ENCODE measurements around the gene FBXW7.
A peak's percentile ranks its signal among the peaks of the same experiment; 100 is the strongest.

FBXW7 gene

DNA sequence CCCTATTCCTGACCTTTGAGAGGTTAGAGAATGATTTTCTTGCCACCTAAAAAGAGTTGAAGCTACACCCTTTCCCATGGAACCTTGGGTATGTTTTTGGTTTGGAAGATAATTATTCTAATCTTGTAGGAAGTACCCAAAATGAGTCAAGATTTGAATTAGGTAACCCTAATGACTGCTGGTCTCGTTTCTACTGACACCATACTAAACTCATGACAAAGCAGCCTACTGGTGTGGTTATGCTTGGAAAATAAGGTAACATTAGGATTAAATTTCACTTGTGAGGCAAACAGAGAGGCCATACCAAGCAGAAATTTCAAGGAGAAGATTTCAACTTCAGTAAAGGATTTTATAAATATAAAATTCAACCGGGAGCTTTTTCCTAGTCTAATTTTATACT lies 107.9 kb downstream of the FBXW7 start:
- no peak for DNase-seq (ENCODE audit: low spot score)

DNA sequence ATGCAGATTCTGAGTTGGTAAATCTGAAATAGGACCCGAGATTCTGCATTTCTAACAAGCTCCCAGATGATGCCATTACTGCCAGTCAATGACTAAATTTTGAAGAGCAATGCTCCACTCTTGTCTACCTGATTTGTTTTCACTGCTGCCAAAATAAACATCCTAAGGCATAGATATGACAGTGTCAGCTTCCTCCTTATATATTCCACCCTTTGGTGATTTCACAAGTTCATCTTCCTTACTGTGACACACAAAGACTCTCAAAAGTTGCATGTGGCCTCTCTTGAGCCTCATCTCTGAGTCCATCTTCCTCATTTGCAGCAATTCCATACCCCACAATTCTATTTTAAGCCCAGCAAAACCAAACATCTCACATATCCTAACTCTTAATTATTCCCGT lies 110.9 kb downstream of the FBXW7 start:
- no peak for DNase-seq (ENCODE audit: low spot score)

DNA sequence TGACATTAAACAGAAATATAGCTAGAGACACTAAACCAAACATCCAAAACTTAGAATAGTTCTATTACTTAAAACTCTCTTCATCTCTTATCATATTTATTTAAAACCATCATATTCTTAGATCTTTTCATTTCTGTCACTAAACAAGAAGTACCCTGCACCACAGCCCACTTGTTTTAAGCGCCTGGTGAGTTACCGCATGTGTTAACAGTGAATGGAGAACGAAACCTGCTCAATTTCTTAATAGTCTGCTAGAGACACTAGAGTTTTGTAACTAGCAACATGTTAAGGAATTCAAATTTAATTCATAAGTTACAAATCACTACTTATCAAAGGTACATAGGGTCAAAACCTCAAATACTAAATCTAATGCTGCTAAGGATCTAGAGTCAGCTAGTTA lies 111.5 kb downstream of the FBXW7 start:
- DNase-seq (ENCODE audit: low spot score): no peak

DNA sequence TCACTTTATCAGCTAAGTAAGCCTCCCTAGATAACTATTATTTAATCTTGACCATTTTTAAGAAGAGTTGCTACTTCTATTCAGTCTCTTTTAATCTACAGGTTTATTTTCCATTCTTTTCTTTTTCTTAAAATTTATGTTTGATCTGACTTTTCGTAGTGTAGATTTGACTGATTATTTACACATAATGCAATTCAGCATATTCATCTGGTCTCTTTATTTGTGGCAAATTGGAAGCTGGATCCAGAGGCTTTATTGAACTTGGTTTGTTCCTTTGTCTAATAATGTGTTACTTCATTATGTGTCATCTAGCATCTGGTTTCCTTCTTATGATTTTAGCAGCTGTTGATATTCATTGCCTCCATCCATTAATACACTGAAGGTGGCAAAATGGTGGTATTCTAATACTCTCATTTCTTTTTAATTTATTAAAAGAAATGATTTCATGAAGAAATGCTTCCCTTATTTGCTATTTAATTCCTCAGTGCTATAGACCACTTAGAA lies 113.0 kb downstream of the FBXW7 start:
- no peak for DNase-seq (ENCODE audit: low spot score)

DNA sequence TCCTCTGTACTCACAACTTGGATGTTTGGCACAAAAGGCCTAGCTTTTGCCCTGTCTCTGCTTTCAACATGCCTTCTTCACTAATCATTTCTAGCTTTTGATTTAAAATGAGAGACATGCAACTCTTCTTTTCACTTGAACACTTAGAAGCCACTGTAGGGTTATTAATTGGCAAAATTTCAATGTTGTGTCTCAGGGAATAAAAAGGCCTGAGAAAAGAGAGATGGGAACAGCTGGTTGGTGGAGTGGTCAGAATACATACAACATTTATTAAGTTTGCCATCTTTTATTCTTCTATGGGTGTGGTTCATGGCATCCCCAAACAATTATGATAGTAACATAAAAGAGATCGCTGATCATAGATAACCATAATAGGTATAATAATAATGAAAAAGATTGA lies 114.3 kb downstream of the FBXW7 start:
- DNase-seq (ENCODE audit: low spot score): no peak

DNA sequence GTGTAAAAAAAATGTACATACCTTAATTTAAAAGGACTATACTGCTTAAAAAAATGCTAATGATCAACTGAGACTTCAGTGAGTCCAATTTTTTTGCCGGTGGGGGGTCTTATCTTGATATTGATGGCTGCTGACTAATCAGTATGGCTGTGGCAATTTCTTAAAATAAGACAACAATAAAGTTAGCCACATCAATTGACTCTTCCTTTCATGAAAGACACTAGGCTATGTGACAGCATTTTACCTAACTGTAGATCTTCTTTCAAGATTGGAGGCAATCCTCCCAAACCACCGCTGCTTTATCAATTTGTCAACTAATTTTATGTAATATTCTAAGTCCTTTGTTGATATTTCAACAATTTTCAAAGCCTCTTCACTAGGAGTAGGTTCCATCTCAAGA lies 116.1 kb downstream of the FBXW7 start:
- DNase-seq (ENCODE audit: low spot score): no peak

DNA sequence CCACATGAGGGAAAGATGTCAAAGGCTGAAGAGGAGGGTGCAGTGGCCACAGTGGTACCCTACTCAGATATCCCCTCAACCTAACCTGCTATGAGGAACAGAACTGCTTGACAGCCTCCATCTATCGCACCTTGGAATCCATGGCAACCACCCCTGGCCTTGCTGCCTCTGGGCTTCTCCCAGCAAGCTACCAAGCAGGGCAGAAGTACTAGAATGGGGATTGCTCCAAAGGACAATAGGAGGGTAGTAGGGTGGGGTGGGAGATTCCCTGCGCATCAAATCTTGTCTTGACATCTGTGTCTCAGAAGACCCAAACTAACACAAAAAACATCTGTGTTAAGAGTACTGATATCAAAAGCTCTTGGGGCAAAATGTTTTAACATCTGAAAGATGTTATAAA lies 118.2 kb downstream of the FBXW7 start:
- no peak for DNase-seq (ENCODE audit: low spot score)

DNA sequence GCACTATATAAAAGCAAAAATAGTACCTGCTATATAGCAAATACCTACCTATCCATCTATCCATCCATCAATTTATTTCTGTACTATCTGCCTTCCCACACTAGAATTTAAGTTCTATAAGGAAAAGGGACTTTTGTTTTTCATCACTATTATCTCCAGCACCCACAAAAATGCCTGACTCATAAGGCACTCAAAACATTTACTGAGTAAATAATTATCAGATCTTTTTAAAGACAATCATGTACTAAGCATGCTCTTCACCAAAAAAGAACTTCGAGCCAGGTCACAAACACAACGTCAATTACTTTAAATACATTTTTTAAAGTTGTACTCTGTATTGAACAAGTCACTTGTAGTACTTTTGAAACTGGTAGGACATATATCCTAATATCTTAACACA lies 119.9 kb downstream of the FBXW7 start:
- DNase-seq (ENCODE audit: low spot score): no peak

DNA sequence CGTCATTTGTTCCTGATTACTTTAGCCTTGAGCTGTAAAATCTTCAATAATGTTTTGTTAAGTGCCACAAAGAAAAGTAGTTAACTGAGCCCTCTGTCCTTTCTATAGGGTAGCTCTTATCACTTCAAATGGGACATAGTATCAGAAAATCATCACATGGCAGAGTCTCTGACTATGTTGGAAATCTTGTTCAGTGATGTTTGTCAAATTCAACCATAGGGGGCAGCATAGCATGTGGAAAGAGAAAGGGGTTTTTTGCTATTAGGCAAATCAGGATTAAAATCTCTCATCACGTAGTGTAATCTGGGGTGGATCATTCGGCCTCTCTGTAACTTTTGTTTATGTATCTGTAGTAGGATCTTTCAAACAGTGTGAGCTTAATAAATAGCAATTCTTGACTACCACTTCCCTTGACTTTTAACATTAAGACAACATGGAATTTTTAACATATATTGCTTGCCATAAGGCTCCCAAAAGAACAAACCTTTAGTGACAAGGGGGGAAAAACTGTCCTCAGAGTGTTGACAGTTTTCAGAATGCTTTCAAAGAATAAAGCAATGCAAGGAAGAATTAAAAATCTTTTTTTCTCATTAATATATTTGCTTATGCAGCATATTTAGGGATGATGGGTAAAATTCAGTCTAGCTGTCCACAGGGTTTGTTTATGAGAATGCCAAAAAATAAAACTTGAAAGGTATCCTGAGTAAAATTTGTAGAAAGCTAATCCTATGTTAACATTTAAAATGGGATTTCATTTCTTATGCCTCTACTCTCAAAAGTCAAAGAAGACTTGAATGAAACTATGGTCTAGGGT lies 127.2 kb downstream of the FBXW7 start:
- peak; percentile 45 for DNase-seq (ENCODE audit: low spot score)

DNA sequence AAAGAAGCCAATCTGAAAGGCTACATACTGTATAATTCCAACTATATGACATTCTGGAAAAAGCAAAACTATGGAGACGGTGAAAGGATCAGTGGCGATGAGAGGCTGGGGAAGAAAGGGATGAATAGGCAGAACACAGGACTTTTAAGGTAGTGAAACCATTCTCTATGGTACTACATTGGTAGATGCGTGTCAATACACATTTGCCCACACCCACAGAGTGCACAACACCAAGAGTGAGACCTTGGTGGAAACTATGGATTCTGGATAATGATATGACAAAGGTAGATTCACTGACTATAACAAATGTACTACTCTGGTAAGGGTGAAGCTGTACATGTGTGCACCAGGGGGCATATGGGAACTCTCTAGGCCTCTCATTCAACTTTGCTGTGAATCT lies 134.5 kb downstream of the FBXW7 start:
- no peak for DNase-seq (ENCODE audit: low spot score)

DNA sequence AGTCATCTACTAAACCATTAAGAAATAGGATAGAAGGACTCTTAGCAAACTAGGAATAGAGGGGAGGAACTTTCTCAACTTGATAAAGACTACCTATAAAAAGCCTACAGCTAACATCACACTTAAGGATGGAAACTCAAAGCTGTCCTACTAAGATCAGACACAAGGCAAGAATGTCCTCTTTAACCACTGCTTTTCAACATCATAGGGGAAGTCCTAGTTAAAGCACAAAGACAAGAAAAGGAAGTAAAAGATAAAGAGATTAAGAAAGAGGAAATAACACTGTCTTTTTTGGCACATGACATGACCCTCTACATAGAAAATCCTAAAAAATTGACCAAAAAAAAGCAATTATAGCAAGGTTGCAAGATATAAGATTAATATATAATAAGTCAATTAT lies 136.6 kb downstream of the FBXW7 start:
- no peak for DNase-seq (ENCODE audit: low spot score)

DNA sequence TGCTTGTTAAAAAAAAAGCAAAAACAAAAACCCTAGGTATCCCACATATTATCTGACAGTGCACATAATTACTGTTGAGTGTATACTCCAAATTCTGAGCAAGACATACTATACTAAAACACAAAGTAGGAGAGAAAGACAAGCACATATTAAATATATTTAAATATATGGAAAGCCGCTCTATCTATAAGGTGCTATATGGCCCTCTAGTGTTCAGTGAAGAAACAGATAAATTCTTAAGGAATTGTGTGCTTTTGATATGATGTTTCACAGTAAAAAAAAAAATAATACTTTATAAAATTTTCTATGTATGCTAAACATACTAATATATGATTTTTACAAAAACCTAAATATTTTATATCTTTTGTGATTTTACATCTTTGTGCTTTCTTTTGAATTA lies 137.8 kb downstream of the FBXW7 start:
- peak; percentile 14 for DNase-seq (ENCODE audit: low spot score)

DNA sequence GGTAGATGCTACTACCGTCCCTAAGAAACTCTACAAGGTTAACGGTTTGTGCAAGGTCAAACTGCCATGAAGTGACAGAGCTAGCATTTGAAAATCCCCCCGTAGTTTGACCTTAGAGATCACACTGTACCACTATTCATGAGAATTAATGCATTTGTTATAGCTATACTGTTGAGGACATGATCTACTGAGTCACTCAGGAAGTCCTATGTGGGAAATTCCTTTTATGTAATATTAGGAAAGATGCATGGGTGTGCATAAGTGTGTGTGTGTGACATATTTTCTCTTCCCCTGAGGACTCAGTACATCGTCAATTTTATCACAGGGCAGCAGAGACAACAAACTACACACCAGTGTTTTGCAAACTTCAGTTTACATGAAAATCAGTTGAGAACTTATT lies 141.1 kb downstream of the FBXW7 start:
- DNase-seq (ENCODE audit: low spot score): no peak

DNA sequence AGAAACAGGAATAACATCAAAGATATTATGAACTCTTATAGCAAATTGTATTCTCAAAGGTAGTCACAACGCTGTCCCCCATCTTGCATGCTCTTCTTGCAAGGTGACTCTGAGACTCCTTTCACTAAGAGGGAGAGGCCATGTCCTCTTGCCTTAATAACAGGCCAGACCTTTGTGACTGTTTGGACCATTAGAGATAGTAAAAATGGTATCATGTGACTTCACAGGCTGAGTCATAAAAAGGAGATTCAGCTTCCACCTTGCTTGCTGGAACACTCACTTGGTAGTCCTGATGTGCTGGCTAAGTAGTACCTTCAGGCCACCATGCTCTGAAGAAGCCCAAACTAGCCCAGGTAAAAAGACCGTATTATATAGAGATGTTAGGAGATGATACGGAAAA lies 143.8 kb downstream of the FBXW7 start:
- no peak for DNase-seq (ENCODE audit: low spot score)

DNA sequence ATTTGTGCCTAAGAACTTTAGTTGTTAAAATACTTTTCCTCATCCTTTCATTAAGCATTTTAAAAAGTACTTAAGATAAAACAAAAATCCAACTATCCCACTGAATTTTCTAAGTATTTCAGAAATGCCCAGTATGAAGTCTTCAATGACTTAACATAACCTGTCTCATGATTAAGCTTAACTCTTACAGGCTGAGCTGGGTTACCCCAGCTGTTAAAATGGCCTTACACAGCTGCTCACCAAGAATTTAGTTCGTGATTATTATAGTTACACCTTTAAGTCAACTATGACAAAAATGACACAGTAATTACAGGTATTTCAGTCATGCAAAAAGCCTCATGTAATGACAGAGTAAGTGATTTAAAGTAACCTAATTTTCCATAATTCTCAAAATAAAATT lies 145.7 kb downstream of the FBXW7 start:
- DNase-seq (ENCODE audit: low spot score): no peak

DNA sequence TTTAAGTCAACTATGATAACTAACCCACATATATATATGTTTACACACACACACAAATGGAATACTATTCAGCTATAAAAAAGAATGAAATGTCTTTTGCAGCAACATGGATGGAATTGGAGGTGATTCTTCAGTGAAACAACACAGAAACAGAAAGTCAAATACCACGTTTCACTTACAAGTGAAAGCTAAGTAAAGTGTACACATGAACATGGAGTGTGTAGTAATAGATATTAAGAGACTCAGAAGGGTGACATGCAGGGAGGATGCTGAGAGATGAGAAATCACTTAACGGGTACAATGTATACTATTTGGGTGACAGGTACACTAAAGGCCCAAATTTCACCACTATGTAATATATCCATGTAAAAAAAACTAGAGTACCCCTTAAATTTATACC lies 146.5 kb downstream of the FBXW7 start:
- DNase-seq (ENCODE audit: low spot score): no peak

DNA sequence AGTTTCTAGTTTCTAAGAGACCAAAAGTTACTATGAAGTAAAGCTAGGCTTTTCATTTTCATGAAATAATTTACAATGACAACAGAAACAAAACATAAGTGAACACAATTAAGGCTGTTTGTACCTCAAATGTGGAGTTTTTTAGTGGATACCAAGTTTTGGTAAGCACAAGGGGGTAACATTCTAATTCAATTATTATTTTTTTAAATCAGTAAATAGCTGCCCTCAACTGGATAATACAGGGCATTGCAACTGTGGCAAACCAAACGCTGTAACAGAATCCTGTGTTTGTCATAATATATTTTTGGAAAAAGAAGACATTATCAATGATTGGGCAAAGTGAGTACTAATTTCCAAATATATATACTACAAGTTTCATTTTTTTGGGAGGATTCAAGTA lies 150.3 kb downstream of the FBXW7 start:
- DNase-seq (ENCODE audit: low spot score): peak; percentile 23

DNA sequence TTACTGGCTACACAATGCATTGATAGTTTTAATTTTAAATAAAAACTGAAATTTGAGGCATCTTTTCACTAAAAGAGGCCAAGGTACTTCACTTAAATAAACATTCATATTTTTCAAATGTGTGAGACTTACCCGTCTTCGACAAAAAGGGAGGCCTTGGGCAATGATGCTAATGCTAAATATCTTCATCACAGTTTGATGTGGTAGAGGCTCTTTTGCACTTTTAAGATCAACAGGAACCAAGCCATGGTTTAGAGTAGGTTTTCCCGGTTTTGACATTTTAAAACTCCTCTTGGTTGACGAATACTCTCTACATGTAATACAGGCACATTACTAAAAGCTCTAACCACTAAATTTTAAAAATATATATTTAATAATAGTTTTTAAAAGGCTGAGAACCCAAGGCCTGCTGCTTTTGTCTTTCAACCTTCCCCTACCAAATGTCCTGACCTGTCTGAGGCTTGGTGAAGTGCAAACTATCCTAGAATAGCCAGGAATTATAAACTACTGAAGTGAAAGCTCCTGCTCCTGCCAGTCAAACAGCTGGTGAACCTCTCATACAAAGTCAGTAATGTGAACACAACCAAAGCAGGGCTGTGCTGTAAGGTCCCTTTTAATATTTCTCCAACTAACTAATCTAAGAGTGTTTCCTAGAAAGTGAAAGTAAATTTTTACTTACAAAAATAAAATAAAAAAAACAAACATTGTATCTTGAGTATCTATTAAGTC lies 153.7 kb downstream of the FBXW7 start:
- no peak for DNase-seq (ENCODE audit: low spot score)

DNA sequence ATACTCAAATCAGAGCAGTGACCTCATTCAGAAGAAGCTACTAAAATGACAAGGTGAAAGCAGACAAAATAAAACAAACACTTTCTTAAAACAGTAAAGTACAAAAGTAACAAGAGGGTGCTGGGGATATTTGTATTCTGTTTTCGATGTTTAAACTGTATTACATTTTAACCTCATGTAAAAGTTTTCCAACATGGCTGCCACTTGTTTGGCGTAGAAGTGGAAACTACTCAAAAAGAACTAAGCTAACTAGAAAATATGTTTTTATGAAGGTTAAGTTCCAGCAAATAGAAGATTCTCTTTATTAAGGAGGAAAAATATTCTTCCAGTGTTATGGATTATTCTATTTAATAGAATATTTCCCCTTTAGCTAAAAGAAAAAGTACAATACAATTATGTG lies 155.0 kb downstream of the FBXW7 start:
- DNase-seq (ENCODE audit: low spot score): no peak

DNA sequence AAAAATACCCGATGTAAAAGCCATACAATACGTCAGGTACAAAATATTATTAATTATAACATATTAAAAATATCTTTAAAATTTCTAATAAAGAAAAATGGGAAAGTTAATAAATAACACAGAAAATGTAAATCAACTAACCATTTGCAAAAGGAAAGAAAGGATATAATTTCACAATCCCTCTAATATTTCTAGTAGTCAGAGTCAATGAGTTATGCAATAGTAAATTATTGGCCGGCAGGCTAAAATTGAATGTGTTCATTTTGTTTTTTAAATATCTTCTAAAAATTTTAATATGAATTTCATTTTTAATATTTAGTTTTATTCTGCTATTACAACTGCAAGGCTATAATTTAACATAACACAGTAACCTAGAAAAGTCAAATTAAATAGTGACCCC lies 155.7 kb downstream of the FBXW7 start:
- no peak for DNase-seq (ENCODE audit: low spot score)

DNA sequence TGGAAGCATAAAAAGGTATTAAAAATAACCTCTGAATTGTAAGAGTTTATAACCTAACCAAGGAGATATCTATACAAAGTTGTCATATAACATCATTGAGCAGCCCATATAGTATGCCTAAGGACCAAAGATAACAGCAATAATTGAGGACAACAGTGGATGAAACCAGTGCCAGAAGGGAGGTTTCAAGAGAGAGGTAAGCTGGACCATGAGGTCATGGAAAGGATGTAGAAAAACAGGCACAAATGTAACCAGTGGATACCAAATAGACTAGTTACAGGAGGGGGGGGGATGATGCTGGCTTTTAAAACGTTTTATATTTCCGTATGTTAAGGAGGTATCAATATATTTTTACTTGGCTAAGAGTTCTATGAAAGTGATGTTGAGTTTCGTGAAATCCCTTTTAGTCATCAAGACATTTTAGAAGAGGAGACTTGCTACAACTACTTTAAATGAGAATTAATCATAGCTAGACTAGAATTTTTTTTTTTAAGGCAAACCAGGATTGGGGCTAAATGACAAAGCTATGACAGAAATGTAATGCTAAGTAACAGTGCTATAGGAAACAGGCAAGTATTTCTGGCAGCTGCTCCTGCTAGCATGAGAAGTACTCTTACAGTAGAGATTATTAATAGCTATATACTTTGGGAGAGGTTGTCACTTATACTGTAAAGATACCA lies 161.1 kb downstream of the FBXW7 start:
- no peak for DNase-seq (ENCODE audit: low spot score)

DNA sequence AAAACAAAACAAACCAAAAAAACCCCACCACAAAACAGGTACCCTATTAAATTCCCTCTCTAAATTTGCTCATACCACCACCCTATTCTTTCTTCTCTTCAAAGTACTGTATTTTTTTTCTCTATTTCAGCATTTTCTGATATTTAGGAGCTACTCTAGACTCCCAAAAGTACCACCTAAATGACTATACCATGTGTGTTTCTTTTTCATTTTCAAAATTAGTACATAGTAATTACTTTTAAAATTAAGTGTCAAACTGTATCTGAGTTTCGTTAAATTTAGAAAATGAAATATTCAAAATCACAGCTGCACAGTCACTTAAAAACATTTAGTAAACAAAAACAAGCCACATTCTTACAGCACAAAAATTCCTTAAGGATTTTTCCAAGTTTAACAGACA lies 161.7 kb downstream of the FBXW7 start:
- DNase-seq (ENCODE audit: low spot score): no peak

DNA sequence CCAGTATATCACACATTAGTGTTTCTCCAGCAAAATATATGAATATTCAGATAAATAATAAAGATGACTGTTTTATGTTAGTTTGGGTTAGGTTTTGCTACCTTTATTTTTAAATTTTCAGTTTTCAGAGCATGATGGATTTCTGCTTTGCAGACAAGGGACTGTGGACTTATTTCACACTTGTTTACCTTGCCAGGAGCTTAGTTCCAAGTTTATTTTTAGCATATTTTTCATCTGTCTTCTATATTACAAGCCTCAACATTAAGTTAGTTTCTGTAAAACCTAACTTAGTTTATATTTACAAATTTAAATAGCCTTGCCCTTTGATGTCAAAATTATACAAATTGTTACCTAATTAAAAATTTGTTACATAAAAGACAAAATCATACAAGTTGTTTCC lies 163.4 kb downstream of the FBXW7 start:
- DNase-seq (ENCODE audit: low spot score): no peak
